ENCODE data around the gene CENPO. TPM values are rescaled to one million over a fixed set of nuclear protein-coding genes. Genes with fewer than 3 reads are reported as not detected.

CENPO gene
- total and polyA plus RNA-seq, 2 experiments from 2014 or later: 9.7 to 14.6 TPM

- Histone ChIP-seq H3K4me1 (ENCODE audit: insufficient read depth) (no peaks in the 10 kb centered on the region), H4K20me1 (ENCODE audit: insufficient read depth, poor library complexity, severe bottlenecking) (no peaks in the 10 kb centered on the region), H3K79me2 (no peaks in the 10 kb centered on the region), H3K4me3 (no peak overlapping the region), H3K36me3 (replicated peaks; ENCODE audit: insufficient read depth, low read depth) (no peaks in the 10 kb centered on the region), H2AFZ (no peak overlapping the region), H3K9me2 (replicated peaks; ENCODE audit: insufficient read depth) (no peaks in the 10 kb centered on the region), H3K9me3 (ENCODE audit: low read depth) (no peaks in the 10 kb centered on the region), H3K27me3 (no peaks in the 10 kb centered on the region), H3K27ac (no peak overlapping the region), H3K4me2 (no peak overlapping the region)
- WGBS (ENCODE audit: low lambda C conversion rate, missing lambda C conversion rate): 92% methylated on average over 19 of the region's 21 CpGs
- no peak for TF ChIP-seq CTCF (IDR thresholded peaks at IDR 0.05; ENCODE audit: poor library complexity)
- no peak for DNase-seq (ENCODE audit: low spot score)
These were observed 26.4 kb downstream of the CENPO start for GRCh38 chr2:24819442-24820174.

GRCh38 chr2:24820175-24820513 is 26.9 kb downstream of the CENPO start:
- H4K20me1 ChIP-seq (ENCODE audit: insufficient read depth, poor library complexity, severe bottlenecking): no peaks in the 10 kb centered on the region
- H3K27me3 ChIP-seq: no peaks in the 10 kb centered on the region
- no peak overlapping the region for H2AFZ ChIP-seq
- H3K4me2 ChIP-seq: no peak overlapping the region
- H3K36me3 ChIP-seq (replicated peaks; ENCODE audit: insufficient read depth, low read depth): no peaks in the 10 kb centered on the region
- 95% methylated on average over 6 of the region's 7 CpGs for WGBS (ENCODE audit: low lambda C conversion rate, missing lambda C conversion rate)
- no peaks in the 10 kb centered on the region for H3K9me3 ChIP-seq (ENCODE audit: low read depth)
- H3K27ac ChIP-seq: no peak overlapping the region
- TF ChIP-seq EZH2 (IDR thresholded peaks at IDR 0.05; ENCODE audit: borderline replicate concordance) (no peak), CTCF (IDR thresholded peaks at IDR 0.05; ENCODE audit: poor library complexity) (no peak), EZH2phosphoT487 (IDR thresholded peaks at IDR 0.05; ENCODE audit: low read depth, severe bottlenecking, unreplicated experiment) (no peak)
- no peaks in the 10 kb centered on the region for H3K79me2 ChIP-seq
- no peak for DNase-seq (ENCODE audit: low spot score)
- H3K9me2 ChIP-seq (replicated peaks; ENCODE audit: insufficient read depth): no peaks in the 10 kb centered on the region
- no peak overlapping the region for H3K4me3 ChIP-seq
- H3K4me1 ChIP-seq (ENCODE audit: insufficient read depth): no peaks in the 10 kb centered on the region

- H3K9me3 ChIP-seq (ENCODE audit: low read depth): no peaks in the 10 kb centered on the region
- H3K27me3 ChIP-seq: no peaks in the 10 kb centered on the region
- no peak for DNase-seq (ENCODE audit: low spot score)
- no peaks in the 10 kb centered on the region for H3K79me2 ChIP-seq
- H3K36me3 ChIP-seq (replicated peaks; ENCODE audit: insufficient read depth, low read depth): no peaks in the 10 kb centered on the region
- H4K20me1 ChIP-seq (ENCODE audit: insufficient read depth, poor library complexity, severe bottlenecking): no peaks in the 10 kb centered on the region
- H3K27ac ChIP-seq: no peak overlapping the region
- H2AFZ ChIP-seq: no peak overlapping the region
- H3K4me1 ChIP-seq (ENCODE audit: insufficient read depth): no peaks in the 10 kb centered on the region
- no peak for TF ChIP-seq CTCF (IDR thresholded peaks at IDR 0.05; ENCODE audit: poor library complexity)
- no peak for TF ChIP-seq EZH2phosphoT487 (IDR thresholded peaks at IDR 0.05; ENCODE audit: low read depth, severe bottlenecking, unreplicated experiment)
- TF ChIP-seq EZH2 (IDR thresholded peaks at IDR 0.05; ENCODE audit: borderline replicate concordance): no peak
- H3K9me2 ChIP-seq (replicated peaks; ENCODE audit: insufficient read depth): no peaks in the 10 kb centered on the region
- H3K4me2 ChIP-seq: no peak overlapping the region
- no peak overlapping the region for H3K4me3 ChIP-seq
- 94% methylated on average over 17 of the region's 17 CpGs for WGBS (ENCODE audit: low lambda C conversion rate, missing lambda C conversion rate)
These were observed 27.6 kb downstream of the CENPO start for GRCh38 chr2:24820598-24821432.
